Measurements from ENCODE around the gene AGPAT1. TPM values are rescaled to one million over a fixed set of nuclear protein-coding genes. Genes with fewer than 3 reads are reported as not detected.
A peak's percentile ranks its signal among the peaks of the same experiment; 100 is the strongest.

AGPAT1 gene
- total and polyA plus RNA-seq, 2 of the 13 experiments (the other 11 are each of a cell fraction or from before 2014, with no cell fraction given) = 51.3 to 139 TPM

DNA sequence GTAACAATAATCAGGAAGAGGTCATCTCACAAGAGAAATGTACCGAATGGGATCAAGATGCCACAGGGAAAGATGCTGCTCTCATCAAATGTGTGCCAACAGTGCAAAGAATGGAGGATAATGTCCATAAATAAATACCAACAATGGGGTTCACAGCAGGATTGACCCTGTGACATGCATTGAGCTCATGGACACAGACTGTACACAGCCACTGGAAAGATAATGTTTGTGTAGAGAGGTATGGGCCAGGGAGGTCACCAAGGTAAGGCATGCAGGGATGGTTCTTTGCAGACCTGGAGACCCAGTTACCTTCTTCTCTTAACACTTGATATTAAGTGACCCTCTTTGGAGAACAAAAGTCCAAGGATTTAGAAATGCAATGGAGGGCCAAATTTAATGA lies 1.5 kb downstream of the AGPAT1 start (continued):
- TF ChIP-seq, protein P1, sequence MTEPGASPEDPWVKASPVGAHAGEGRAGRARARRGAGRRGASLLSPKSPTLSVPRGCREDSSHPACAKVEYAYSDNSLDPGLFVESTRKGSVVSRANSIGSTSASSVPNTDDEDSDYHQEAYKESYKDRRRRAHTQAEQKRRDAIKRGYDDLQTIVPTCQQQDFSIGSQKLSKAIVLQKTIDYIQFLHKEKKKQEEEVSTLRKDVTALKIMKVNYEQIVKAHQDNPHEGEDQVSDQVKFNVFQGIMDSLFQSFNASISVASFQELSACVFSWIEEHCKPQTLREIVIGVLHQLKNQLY (CRISPR knock-in tag; IDR thresholded peaks at IDR 0.05) = peak; percentile 74; the same call in 1 of the 2 replicates
- TF ChIP-seq ZBTB8A (CRISPR knock-in tag; IDR thresholded peaks at IDR 0.05; ENCODE audit: borderline replicate concordance, low read depth) = no peak
- no peak for TF ChIP-seq ZFP90 (CRISPR knock-in tag; IDR thresholded peaks at IDR 0.05; ENCODE audit: borderline replicate concordance)
- TF ChIP-seq ZNF724P (CRISPR knock-in tag; IDR thresholded peaks at IDR 0.05; ENCODE audit: borderline replicate concordance) = no peak
- TF ChIP-seq RELA (CRISPR knock-in tag; IDR thresholded peaks at IDR 0.05) = no peak
- TF ChIP-seq, protein P2, sequence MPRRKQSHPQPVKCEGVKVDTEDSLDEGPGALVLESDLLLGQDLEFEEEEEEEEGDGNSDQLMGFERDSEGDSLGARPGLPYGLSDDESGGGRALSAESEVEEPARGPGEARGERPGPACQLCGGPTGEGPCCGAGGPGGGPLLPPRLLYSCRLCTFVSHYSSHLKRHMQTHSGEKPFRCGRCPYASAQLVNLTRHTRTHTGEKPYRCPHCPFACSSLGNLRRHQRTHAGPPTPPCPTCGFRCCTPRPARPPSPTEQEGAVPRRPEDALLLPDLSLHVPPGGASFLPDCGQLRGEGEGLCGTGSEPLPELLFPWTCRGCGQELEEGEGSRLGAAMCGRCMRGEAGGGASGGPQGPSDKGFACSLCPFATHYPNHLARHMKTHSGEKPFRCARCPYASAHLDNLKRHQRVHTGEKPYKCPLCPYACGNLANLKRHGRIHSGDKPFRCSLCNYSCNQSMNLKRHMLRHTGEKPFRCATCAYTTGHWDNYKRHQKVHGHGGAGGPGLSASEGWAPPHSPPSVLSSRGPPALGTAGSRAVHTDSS (CRISPR knock-in tag; conservative IDR thresholded peaks at IDR 0.05) = no peak
- TF ChIP-seq, protein P3, sequence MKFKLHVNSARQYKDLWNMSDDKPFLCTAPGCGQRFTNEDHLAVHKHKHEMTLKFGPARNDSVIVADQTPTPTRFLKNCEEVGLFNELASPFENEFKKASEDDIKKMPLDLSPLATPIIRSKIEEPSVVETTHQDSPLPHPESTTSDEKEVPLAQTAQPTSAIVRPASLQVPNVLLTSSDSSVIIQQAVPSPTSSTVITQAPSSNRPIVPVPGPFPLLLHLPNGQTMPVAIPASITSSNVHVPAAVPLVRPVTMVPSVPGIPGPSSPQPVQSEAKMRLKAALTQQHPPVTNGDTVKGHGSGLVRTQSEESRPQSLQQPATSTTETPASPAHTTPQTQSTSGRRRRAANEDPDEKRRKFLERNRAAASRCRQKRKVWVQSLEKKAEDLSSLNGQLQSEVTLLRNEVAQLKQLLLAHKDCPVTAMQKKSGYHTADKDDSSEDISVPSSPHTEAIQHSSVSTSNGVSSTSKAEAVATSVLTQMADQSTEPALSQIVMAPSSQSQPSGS (CRISPR knock-in tag; IDR thresholded peaks at IDR 0.05) = no peak
- TF ChIP-seq RCOR2 (CRISPR knock-in tag; IDR thresholded peaks at IDR 0.05) = no peak
- no peak for TF ChIP-seq ZNF720 (CRISPR knock-in tag; IDR thresholded peaks at IDR 0.05)
- TF ChIP-seq TCF7L2 (IDR thresholded peaks at IDR 0.05; ENCODE audit: low read depth, low read length) = no peak
- no peak for TF ChIP-seq ZNF205 (CRISPR knock-in tag; IDR thresholded peaks at IDR 0.05)
- TF ChIP-seq, protein P4, sequence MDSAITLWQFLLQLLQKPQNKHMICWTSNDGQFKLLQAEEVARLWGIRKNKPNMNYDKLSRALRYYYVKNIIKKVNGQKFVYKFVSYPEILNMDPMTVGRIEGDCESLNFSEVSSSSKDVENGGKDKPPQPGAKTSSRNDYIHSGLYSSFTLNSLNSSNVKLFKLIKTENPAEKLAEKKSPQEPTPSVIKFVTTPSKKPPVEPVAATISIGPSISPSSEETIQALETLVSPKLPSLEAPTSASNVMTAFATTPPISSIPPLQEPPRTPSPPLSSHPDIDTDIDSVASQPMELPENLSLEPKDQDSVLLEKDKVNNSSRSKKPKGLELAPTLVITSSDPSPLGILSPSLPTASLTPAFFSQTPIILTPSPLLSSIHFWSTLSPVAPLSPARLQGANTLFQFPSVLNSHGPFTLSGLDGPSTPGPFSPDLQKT (CRISPR knock-in tag; IDR thresholded peaks at IDR 0.05; ENCODE audit: borderline replicate concordance) = no peak
- TF ChIP-seq ATF7 (IDR thresholded peaks at IDR 0.05) = no peak
- no peak for TF ChIP-seq ATF7 (CRISPR knock-in tag; IDR thresholded peaks at IDR 0.05)
- no peak for TF ChIP-seq ZSCAN31 (CRISPR knock-in tag; IDR thresholded peaks at IDR 0.05; ENCODE audit: low read depth)
- no peak for TF ChIP-seq TBX2 (CRISPR knock-in tag; IDR thresholded peaks at IDR 0.05; ENCODE audit: borderline replicate concordance)
- no peak for TF ChIP-seq EHMT2 (IDR thresholded peaks at IDR 0.05; ENCODE audit: borderline replicate concordance, low read depth, low read length)
- no peak for TF ChIP-seq ZNF570 (CRISPR knock-in tag; IDR thresholded peaks at IDR 0.05; ENCODE audit: borderline replicate concordance)
- TF ChIP-seq, protein P5, sequence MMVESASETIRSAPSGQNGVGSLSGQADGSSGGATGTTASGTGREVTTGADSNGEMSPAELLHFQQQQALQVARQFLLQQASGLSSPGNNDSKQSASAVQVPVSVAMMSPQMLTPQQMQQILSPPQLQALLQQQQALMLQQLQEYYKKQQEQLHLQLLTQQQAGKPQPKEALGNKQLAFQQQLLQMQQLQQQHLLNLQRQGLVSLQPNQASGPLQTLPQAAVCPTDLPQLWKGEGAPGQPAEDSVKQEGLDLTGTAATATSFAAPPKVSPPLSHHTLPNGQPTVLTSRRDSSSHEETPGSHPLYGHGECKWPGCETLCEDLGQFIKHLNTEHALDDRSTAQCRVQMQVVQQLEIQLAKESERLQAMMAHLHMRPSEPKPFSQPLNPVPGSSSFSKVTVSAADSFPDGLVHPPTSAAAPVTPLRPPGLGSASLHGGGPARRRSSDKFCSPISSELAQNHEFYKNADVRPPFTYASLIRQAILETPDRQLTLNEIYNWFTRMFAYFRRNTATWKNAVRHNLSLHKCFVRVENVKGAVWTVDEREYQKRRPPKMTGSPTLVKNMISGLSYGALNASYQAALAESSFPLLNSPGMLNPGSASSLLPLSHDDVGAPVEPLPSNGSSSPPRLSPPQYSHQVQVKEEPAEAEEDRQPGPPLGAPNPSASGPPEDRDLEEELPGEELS (CRISPR knock-in tag; IDR thresholded peaks at IDR 0.05) = no peak
- no peak for TF ChIP-seq NBN (conservative IDR thresholded peaks at IDR 0.05)
- TF ChIP-seq SOX5 (CRISPR knock-in tag; IDR thresholded peaks at IDR 0.05; ENCODE audit: borderline replicate concordance) = peak; percentile 83
- no peak for TF ChIP-seq ZNF746 (CRISPR knock-in tag; IDR thresholded peaks at IDR 0.05)
- TF ChIP-seq MTA3 (CRISPR knock-in tag; IDR thresholded peaks at IDR 0.05) = no peak
